GM23338 (cell line): ENCODE measurements around the gene ZNF335. TPM values are rescaled to one million over a fixed set of nuclear protein-coding genes. Genes with fewer than 3 reads are reported as not detected.

Experiments
- ATAC-seq: fragments of 200-7000 bp; cut with Tn5 transposase; 3 replicates; pipeline ENCODE4 v1.9.1; 2020
- DNase-seq: peaks from one replicate; pipeline ENCODE4 v3.0.0-alpha.2; 2015; ENCODE audit warnings: low spot score
- H2AFZ ChIP-seq: fragments of 200-600 bp; sonication (generic); 2 replicates; pipeline ENCODE4 v1.8.0; 2016; ENCODE audit warnings: antibody characterized with exemption, mild to moderate bottlenecking, moderate library complexity
- H3F3A ChIP-seq: fragments of 200-600 bp; sonication (generic); replicated peaks from 2 replicates; pipeline ENCODE4 v1.8.0; 2017; ENCODE audit warnings: antibody characterized with exemption, mixed run types, low read depth
- H3K27ac ChIP-seq: fragments of 200-600 bp; sonication (generic); 2 replicates; pipeline ENCODE4 v1.6.1; 2016; ENCODE audit warnings: low read depth
- H3K27me3 ChIP-seq: fragments of 200-600 bp; sonication (generic); 2 replicates; pipeline ENCODE4 v1.8.0; 2016; ENCODE audit warnings: mild to moderate bottlenecking, mixed run types, moderate library complexity; ENCODE audit not compliant: insufficient read depth
- H3K36me3 ChIP-seq: fragments of 200-600 bp; sonication (generic); 2 replicates; pipeline ENCODE4 v1.8.0; 2016; ENCODE audit warnings: mild to moderate bottlenecking; ENCODE audit not compliant: insufficient read depth
- H3K4me1 ChIP-seq: fragments of 200-600 bp; sonication (generic); 2 replicates; pipeline ENCODE4 v1.8.0; 2016; ENCODE audit warnings: mild to moderate bottlenecking, moderate library complexity; ENCODE audit not compliant: insufficient read depth
- H3K4me2 ChIP-seq: fragments of 200-600 bp; sonication (generic); 2 replicates; pipeline ENCODE4 v1.7.1; 2017; ENCODE audit warnings: mixed run types
- H3K4me3 ChIP-seq: fragments of 200-600 bp; sonication (generic); 2 replicates; pipeline ENCODE4 v1.6.1; 2016; ENCODE audit warnings: mixed run types
- H3K79me2 ChIP-seq: fragments of 200-600 bp; sonication (generic); replicated peaks from 2 replicates; pipeline ENCODE4 v1.8.0; 2017; ENCODE audit warnings: mild to moderate bottlenecking; ENCODE audit not compliant: insufficient read depth
- H3K9me2 ChIP-seq: fragments of 200-600 bp; sonication (generic); 2 replicates; pipeline ENCODE4 v1.8.0; 2017; ENCODE audit not compliant: insufficient read depth
- H4K20me1 ChIP-seq: fragments of 200-600 bp; sonication (generic); replicated peaks from 2 replicates; pipeline ENCODE4 v1.8.0; 2017; ENCODE audit warnings: mild to moderate bottlenecking; ENCODE audit not compliant: insufficient read depth
- H3K27ac Mint-ChIP-seq: 2 replicates; pipeline ENCODE4 v1.8.0; 2020; ENCODE audit warnings: inconsistent platforms, mild to moderate bottlenecking, moderate library complexity, mixed read lengths
- H3K27me3 Mint-ChIP-seq: 3 replicates; pipeline ENCODE4 v1.8.0; 2022; ENCODE audit warnings: low read depth, mild to moderate bottlenecking, moderate library complexity, mixed read lengths, inconsistent platforms; ENCODE audit not compliant: insufficient read depth, poor library complexity
- H3K36me3 Mint-ChIP-seq: 3 replicates; pipeline ENCODE4 v1.8.0; 2021; ENCODE audit warnings: low read depth, mild to moderate bottlenecking, inconsistent platforms, moderate library complexity, mixed read lengths
- H3K4me1 Mint-ChIP-seq: 3 replicates; pipeline ENCODE4 v1.8.0; 2020; ENCODE audit warnings: mild to moderate bottlenecking, inconsistent platforms, mixed read lengths
- H3K4me3 Mint-ChIP-seq: 3 replicates; pipeline ENCODE4 v1.8.0; 2021; ENCODE audit warnings: moderate library complexity, mild to moderate bottlenecking, inconsistent platforms, mixed read lengths
- H3K9me3 Mint-ChIP-seq: 3 replicates; pipeline ENCODE4 v1.8.0; 2020; ENCODE audit warnings: moderate library complexity, mild to moderate bottlenecking, inconsistent platforms, mixed read lengths
- CREB1 ChIP-seq: fragments of 250-450 bp; sonication (Bioruptor Pico); IDR thresholded peaks from 2 replicates; pipeline ENCODE4 v1.5.0; 2020; ENCODE audit warnings: low read depth, mild to moderate bottlenecking, moderate library complexity
- CTCF ChIP-seq, 2 experiments: fragments of 200-600 bp in 1 of 2; sonication (generic) in 1 of 2; conservative IDR thresholded peaks; 2 replicates each; pipeline versions ENCODE4 v1.5.1 to v1.6.1; 2016 to 2017; ENCODE audit warnings: antibody characterized with exemption in 2 of 2, low read depth in 2 of 2, mild to moderate bottlenecking in 2 of 2, moderate library complexity in 1 of 2
- NANOG ChIP-seq: IDR thresholded peaks from 2 replicates; pipeline ENCODE4 v1.6.1; 2016; ENCODE audit warnings: antibody characterized with exemption, borderline replicate concordance
- STAT1 ChIP-seq: IDR thresholded peaks from one replicate; pipeline ENCODE4 v1.6.1; 2016; ENCODE audit warnings: antibody characterized with exemption; ENCODE audit not compliant: unreplicated experiment
- ZNF331 ChIP-seq: fragments of 250-450 bp; sonication (Bioruptor Pico); IDR thresholded peaks from 2 replicates; pipeline ENCODE4 v1.5.0; 2020; ENCODE audit warnings: low read depth, mild to moderate bottlenecking, moderate library complexity
- polyA plus RNA-seq: library from polyadenylated mRNA; unstranded; fragments of >200 nt; fragmentation: Nextera tagmentation; extraction: Ambion mirVana; gene quantifications from 2 replicates; pipeline ENCODE4 v1.2.1, GENCODE V29; 2016
- total RNA-seq: library from RNA; depleted of rRNA; stranded (reverse); fragments of >200 nt; shearing (Covaris generic); gene quantifications from 2 replicates; pipeline ENCODE4 v1.2.3, GENCODE V29; 2014
- TF ChIP-seq, protein P1 (sequence below): fragments of 250-450 bp; sonication (Bioruptor Pico); IDR thresholded peaks from 2 replicates; pipeline ENCODE4 v1.5.0; 2020; ENCODE audit warnings: mild to moderate bottlenecking, moderate library complexity

Gene ZNF335
- total and polyA plus RNA-seq, 2 experiments from 2014 or later, result 7.4 to 24.2 TPM

GRCh38 chr20:45924391-45925261 is 47.4 kb downstream of the ZNF335 start:
- Histone ChIP-seq H3K4me1 (no peaks in the 10 kb centered on the region), H4K20me1 (no peaks in the 10 kb centered on the region), H3F3A (no peaks in the 10 kb centered on the region), H3K4me2 (no peak overlapping the region), H3K27me3 (no peaks in the 10 kb centered on the region), H3K4me3 (no peak overlapping the region), H3K36me3 (no peaks in the 10 kb centered on the region), H2AFZ (no peak overlapping the region), H3K79me2 (no peaks in the 10 kb centered on the region), H3K27ac (no peak overlapping the region), H3K9me2 (no peaks in the 10 kb centered on the region)
- DNase-seq, result no peak
- no peak for TF ChIP-seq NANOG
- no peak for TF ChIP-seq CREB1 (CRISPR knock-in tag)
- no peak for TF ChIP-seq ZNF331 (CRISPR knock-in tag)
- TF ChIP-seq, protein P1, sequence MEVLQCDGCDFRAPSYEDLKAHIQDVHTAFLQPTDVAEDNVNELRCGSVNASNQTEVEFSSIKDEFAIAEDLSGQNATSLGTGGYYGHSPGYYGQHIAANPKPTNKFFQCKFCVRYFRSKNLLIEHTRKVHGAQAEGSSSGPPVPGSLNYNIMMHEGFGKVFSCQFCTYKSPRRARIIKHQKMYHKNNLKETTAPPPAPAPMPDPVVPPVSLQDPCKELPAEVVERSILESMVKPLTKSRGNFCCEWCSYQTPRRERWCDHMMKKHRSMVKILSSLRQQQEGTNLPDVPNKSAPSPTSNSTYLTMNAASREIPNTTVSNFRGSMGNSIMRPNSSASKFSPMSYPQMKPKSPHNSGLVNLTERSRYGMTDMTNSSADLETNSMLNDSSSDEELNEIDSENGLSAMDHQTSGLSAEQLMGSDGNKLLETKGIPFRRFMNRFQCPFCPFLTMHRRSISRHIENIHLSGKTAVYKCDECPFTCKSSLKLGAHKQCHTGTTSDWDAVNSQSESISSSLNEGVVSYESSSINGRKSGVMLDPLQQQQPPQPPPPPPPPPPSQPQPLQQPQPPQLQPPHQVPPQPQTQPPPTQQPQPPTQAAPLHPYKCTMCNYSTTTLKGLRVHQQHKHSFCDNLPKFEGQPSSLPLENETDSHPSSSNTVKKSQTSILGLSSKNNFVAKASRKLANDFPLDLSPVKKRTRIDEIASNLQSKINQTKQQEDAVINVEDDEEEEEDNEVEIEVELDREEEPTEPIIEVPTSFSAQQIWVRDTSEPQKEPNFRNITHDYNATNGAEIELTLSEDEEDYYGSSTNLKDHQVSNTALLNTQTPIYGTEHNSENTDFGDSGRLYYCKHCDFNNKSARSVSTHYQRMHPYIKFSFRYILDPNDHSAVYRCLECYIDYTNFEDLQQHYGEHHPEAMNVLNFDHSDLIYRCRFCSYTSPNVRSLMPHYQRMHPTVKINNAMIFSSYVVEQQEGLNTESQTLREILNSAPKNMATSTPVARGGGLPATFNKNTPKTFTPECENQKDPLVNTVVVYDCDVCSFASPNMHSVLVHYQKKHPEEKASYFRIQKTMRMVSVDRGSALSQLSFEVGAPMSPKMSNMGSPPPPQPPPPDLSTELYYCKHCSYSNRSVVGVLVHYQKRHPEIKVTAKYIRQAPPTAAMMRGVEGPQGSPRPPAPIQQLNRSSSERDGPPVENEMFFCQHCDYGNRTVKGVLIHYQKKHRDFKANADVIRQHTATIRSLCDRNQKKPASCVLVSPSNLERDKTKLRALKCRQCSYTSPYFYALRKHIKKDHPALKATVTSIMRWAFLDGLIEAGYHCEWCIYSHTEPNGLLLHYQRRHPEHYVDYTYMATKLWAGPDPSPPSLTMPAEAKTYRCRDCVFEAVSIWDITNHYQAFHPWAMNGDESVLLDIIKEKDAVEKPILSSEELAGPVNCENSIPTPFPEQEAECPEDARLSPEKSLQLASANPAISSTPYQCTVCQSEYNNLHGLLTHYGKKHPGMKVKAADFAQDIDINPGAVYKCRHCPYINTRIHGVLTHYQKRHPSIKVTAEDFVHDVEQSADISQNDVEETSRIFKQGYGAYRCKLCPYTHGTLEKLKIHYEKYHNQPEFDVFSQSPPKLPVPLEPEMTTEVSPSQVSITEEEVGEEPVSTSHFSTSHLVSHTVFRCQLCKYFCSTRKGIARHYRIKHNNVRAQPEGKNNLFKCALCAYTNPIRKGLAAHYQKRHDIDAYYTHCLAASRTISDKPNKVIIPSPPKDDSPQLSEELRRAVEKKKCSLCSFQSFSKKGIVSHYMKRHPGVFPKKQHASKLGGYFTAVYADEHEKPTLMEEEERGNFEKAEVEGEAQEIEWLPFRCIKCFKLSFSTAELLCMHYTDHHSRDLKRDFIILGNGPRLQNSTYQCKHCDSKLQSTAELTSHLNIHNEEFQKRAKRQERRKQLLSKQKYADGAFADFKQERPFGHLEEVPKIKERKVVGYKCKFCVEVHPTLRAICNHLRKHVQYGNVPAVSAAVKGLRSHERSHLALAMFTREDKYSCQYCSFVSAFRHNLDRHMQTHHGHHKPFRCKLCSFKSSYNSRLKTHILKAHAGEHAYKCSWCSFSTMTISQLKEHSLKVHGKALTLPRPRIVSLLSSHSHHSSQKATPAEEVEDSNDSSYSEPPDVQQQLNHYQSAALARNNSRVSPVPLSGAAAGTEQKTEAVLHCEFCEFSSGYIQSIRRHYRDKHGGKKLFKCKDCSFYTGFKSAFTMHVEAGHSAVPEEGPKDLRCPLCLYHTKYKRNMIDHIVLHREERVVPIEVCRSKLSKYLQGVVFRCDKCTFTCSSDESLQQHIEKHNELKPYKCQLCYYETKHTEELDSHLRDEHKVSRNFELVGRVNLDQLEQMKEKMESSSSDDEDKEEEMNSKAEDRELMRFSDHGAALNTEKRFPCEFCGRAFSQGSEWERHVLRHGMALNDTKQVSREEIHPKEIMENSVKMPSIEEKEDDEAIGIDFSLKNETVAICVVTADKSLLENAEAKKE (CRISPR knock-in tag), result no peak
- no peak for TF ChIP-seq CTCF (conservative IDR thresholded peaks at IDR 0.05; ENCODE audit: low read depth in 2 of 2)
- no peak for TF ChIP-seq STAT1
- Mint-ChIP-seq H3K4me3 (no peak overlapping the region), H3K9me3 (no peaks in the 10 kb centered on the region), H3K4me1 (peaks cover 25% of the 10 kb centered on the region), H3K36me3 (no peaks in the 10 kb centered on the region), H3K27me3 (peaks cover 7% of the 10 kb centered on the region), H3K27ac (no peak overlapping the region)
- peak; percentile 13; the same call in 1 of the 3 replicates for ATAC-seq
